GM21619 (cell line): ENCODE results near the gene RASA3.
"Not testable (repeated sequence)": the region's sequence is repeated elsewhere in the genome, so short reads cannot be mapped to it uniquely, and the experiment has no call there.

Source experiments
- ATAC-seq: cut with Tn5 transposase; IDR thresholded peaks from one replicate; pipeline ENCODE4 v1.9.1; 2021; ENCODE audit not compliant: unreplicated experiment

RASA3 gene

DNA sequence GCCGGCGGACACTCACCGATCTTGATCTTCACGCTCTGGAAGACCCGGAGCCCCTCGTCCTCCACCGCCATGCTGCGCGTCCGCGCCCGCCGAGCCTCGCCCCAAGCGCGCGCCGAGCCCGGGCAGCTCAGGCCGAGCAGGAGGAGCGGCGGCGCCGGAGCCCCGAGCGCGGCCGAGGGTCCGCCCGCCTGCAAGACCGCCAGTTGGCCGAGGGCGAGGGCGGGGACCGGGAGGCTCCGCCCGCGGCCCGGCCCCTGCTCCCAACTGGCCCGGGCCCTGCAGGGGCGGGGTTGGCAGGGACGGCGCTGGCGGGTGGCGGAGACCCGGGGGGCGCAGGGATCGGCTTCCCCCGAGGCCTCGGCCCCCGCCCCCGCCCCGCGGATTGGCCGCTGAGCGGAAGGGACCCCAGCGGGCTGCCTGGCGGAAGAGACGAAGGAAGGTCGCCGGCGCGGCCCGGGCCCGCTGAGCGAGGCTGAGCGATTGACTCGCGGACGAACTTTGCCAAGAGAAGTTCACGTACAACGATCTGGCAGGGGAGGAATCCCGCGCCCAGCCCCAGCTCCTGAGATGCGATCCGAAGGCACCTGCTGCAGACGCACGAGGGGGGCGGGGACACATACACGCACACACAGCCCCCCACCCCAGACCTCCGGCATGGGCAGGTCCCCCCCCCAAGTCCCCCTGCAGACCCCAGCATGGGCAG is at the start of gene RASA3:
Gene RASA3 (minus strand): TSS at position 205 of the 703 bp plus-strand sequence. CDS start 134 bp downstream, at position 71.
- ATAC-seq, result peak; percentile 46

- no peak for ATAC-seq
Measured at GRCh38 chr13:114179087-114179658, 46.8 kb upstream of the RASA3 start, which contains the start of gene CFAP97D2. CFAP97D2 (plus strand) TSS chr13:114179257; CDS start chr13:114179331, 74 bp downstream.

DNA sequence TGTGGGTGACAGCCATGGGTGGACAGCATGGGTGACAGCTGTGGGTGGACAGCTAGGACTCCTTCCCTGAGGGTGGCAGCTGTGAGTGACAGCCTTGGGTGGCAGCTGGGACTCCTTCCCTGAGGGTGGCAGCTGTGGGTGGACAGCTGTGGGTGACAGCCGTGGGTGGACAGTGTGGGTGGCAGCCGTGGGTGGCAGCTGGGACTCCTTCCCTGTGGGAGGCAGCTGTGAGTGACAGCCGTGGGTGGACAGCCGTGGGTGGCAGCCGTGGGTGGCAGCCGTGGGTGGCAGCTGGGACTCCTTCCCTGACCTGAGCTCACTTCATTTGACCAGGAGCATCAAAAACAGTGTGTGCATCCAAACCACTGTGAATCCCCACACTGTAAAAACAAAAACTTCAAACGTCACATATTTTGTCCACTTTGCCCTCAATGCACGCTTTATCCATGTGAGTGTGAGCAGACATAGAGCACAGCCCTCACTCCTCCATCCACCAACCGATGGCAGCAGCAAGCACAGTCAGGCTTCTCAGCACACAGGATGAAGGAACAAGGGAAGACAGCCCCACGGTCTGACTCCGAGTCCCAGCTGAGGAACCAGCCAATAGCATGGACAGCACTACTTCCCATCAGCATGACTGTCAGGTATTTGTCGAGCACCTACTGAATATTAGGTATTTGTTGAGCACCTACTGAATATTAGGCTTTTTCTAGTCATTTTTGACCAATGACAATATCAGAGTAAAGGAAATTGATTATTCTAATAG is 45.0 kb upstream of the RASA3 start:
- ATAC-seq, result no peak

GRCh38 chr13:114176359-114176902 is 44.0 kb upstream of the RASA3 start:
- not testable (repeated sequence) for ATAC-seq

DNA sequence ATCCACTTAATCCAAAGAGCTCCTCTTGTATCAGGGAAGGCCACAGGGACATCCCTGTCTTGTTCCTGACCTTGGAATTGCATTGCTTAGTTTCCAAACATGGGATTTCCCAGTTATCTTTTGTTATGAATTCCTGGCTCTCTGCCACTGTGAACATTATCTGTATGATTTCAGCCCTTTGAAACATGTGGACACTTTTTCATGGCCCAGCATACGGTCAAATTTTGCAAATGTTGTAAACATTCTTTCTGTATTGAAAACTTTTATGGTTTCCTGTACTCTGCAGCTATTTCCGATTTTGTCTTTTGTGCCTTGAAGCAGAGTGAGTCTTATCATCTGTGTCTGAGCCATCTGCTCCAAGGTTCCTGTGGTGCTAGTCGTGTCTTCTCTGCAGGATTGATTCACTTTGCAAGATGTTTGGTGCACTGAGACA is 42.1 kb upstream of the RASA3 start:
- ATAC-seq, result no peak

DNA sequence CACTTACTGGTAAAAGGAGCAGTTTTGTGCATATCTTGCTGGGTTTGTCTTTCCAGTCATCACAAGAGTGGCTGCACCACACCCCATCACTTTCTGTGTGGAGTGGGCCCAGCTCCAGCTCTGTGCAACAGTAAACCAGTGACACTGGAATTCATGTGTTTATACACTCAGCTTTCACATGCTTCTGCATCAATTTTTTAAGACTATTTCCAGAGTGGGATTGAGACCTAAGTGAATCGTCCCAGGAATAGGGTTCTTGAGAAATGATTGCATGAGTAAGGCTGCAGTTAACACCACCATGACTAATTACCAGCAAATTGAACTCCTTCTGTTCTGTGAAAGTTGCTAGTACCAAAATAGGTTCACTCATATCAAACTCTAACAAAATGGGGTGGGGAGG is 41.3 kb upstream of the RASA3 start:
- ATAC-seq, result no peak

DNA sequence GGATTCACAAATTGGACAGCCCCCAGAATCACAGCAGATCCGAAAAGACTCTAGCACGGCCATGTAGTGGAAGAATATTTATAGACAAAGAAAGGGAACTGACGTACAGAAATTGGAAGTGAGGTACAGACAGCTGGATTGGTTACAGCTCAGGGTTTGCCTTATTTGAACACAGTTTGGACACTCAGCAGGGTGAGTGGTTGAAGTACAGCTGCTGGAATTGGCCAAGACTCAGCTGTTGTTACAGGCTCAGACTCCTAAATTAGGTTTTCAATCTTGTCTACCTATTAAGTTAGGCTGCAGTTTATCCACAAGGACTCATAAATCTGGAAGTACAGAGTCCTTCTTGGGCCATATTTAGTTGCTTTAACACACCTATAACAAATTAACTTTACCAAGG is 40.8 kb upstream of the RASA3 start:
- ATAC-seq, result no peak

DNA sequence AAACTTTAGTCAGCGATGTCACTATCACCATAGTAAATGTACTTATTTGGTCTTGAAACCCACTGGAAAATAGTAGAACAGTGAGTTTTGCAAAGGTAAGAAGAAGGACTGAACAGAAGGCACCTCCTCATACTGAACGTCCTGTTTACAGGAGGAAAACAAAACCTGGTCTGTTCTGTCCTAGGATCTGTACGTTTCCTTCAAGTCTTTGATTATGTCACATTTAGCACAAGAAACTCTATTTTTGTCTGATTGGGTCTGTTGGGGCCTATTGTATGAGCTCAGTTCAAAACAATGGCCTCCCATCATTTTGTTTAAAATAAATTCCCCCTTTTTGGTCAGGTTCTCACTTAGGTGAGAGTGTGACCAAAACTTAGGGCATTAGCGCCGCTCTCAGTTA is 35.5 kb upstream of the RASA3 start:
- ATAC-seq, result no peak

DNA sequence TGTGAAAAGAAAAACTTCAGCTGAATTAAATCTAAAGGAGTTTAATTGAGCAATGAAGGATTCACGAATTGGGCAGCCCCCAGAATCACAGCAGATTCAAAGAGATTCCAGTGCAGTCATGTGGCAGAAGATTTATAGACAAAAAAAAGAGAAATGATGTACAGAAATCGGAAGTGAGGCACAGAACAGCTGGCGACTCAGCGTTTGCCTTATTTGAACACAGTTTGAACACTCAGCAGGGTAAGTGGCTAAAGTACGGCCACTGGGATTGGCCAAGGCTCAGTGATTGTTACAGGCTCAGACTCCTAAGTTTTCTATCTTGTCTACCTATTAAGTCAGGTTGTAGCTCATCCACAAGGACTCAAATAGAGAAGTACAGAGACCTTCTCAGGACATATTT is 35.0 kb upstream of the RASA3 start:
- ATAC-seq, result no peak

GRCh38 chr13:114166381-114167131 is 34.1 kb upstream of the RASA3 start:
- ATAC-seq, result no peak

DNA sequence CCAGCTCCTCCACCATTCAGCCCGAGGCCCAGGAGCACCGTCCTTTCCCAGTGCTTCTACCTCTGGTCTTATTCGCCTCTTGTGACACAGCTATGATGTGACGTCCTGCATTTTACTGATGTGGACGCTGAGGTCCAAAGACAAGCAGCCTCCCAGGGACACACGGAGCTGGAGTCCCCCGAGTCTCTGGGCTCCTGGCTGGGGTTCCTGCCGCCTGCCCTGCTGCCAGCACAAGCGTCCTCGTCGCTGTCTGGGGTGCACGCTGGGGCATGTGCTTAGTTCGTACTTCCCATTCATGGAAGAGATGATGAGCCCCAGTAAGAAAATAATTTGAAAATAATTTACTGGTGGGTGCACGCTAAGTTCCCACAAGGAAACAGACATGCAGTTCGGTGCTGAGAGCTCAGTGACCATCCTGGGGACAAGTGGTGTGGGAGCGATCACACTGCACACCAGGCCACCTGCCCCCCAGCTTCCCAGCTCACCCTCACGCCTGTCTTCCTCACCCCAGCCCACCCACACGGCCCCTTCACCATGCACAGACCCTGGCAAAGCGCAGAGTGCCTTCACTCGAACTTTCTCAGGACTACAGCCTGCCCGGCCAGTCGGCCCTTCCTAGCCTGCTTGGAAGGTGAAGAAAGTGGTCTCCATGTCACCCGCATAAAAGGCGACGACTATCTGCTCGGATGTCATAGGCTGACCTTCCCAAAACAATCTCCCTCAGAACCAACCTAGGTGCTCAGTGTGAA is 32.4 kb upstream of the RASA3 start:
- no peak for ATAC-seq

GRCh38 chr13:114164053-114164452 is 31.6 kb upstream of the RASA3 start:
- no peak for ATAC-seq

GRCh38 chr13:114162533-114162922 is 30.1 kb upstream of the RASA3 start:
- ATAC-seq, result no peak

DNA sequence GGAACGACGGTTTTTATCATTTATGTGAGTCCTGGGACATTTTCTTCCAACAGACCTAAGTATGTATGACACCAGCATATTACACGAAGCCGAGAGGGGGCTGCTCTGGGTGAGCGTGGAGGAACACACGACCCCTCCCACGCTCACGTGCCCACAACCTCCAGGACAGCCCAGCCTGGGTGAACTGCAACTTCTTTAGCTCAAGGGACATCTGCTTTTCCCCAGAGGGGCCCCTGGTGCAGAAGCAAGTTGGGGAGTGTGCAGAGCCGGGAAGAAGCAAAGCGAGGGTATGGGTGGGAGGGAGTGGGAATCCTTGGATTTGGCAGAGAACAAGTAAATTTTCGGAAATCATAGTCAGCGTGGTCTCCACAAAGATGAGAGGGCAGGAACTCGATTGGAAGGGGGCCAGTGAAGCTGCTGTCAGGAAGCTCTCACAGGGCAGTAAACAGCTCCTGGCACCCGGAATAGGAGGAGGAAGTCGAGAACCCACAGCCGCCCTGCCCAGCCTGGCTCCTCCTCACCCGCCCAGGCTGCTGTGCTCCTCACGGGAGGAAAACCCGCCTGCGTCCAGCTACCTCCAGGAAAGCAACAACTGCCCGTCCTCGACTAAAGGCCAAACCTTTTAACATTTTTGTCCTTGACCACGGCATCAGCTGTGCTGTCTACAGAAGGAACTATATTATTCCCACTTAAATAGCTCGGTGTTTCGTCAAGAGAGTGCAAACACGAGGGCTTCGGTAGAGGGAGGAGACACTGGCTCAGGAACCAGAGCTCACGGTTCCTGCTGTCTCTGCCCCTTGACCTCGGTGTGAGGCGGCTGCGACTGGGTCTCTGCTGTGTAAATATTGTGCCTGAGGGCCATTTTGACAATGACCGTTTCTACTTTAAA is 29.5 kb upstream of the RASA3 start:
- ATAC-seq, result no peak

- ATAC-seq, result no peak
Measured at GRCh38 chr13:114161028-114161556, 28.7 kb upstream of the RASA3 start.

DNA sequence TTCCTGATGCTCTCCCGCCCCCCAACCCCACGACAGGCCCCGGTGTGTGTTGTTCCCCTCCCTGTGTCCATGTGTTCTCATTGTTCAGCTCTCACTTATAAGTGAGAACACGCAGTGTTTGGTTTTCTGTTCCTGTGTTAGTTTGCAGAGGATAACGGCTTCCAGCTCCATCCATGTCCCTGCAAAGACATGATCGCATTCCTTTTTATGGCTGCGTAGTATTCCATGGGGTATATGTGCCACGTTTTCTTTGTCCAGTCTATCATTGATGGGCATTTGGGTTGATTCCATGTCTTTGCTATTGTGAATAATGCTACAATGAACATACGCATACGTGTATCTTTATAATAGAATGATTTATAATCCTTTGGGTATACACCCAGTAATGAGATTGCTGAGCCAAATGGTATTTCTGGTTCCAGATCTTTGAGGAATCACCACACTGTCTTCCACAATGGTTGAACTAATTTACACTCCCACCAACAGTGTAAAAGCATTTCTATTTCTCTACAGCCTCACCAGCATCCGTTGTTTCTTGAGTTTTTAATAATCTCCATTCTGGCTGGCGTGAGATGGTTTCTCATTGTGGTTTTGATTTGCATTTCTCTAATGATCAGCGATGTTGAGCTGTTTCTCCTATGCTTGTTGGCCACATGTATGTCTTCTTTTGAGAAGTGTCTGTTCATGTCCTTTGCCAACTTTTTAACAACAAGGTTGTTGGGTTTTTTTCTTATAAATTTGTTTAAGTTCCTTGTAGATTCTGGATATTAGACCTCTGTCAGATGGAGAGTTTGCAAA is 26.6 kb upstream of the RASA3 start:
- not testable (repeated sequence) for ATAC-seq

- no peak for ATAC-seq
Measured at GRCh38 chr13:114157869-114158495, 25.6 kb upstream of the RASA3 start.
